Stimulated activated CD4-positive, alpha-beta T cell treated with anti-CD3 and anti-CD28 coated beads, Interleukin-12 subunit alpha, Interleukin-12 subunit beta, amount 100 ng/mL, for 48 hours (primary cell): ENCODE results near the gene TAF4B.
"Not testable (repeated sequence)": the region's sequence is repeated elsewhere in the genome, so short reads cannot be mapped to it uniquely, and the experiment has no call there.

Experiments
- DNase-seq, 3 donors: peaks; one replicate each; pipeline ENCODE4 v3.0.0-alpha.2; 2020; ENCODE audit warnings: low read depth in 2 of 3, low spot score in 1 of 3

TAF4B gene

DNA sequence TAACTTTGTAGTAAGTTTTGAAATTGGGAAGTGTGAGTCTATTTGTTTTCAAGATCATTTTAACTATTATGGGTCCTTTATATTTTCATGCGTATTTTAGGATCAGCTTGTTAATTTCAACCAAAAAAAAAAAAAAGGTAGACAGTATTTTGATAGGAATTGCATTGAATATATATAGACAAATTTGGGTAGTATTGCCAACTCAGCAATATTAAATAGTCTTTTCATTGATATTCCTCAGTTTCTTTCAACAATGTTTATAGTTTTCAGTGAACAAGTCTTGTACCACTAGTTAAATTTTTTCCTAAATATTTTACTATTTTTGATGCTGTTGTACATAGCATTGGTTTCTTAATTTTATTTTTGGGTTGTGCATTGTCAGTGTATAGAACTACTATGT lies 149.9 kb downstream of the TAF4B start:
- DNase-seq: no peak

DNA sequence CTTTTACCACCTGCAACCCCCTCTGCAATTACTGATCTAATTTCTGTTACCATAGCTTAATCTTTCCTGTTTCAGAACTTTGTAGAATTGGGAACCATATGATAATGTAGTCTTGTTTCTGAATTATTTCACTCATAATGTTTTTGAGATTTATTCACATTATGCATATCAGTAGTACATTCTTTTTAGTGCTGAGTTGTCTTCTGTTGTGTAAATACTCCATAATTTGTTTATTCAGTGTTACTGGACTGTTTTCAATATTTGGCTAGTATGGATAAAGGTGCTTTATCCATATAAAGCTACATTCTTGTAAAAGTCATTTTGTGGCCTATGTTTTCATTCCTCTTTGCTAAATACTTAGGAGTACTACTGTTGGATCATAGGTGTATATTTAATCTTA lies 152.5 kb downstream of the TAF4B start:
- DNase-seq: no peak

DNA sequence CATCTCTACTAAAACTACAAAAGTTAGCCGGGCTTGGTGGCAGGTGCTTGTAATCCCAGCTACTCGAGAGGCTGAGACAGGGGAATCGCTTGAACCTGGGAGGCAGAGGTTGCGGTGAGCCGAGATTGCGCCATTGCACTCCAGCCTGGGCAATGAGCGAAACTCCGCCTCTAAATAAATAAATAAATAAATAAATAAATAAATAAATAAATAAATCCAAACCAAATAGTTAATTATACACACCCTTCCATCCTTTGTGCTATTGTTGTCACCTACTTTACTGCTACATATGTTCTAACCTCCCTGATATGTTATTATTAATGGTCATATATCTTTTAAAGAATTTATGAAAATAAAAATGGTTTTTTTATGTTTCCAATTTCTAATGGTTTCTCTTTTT lies 155.3 kb downstream of the TAF4B start:
- not testable (repeated sequence) for DNase-seq

DNA sequence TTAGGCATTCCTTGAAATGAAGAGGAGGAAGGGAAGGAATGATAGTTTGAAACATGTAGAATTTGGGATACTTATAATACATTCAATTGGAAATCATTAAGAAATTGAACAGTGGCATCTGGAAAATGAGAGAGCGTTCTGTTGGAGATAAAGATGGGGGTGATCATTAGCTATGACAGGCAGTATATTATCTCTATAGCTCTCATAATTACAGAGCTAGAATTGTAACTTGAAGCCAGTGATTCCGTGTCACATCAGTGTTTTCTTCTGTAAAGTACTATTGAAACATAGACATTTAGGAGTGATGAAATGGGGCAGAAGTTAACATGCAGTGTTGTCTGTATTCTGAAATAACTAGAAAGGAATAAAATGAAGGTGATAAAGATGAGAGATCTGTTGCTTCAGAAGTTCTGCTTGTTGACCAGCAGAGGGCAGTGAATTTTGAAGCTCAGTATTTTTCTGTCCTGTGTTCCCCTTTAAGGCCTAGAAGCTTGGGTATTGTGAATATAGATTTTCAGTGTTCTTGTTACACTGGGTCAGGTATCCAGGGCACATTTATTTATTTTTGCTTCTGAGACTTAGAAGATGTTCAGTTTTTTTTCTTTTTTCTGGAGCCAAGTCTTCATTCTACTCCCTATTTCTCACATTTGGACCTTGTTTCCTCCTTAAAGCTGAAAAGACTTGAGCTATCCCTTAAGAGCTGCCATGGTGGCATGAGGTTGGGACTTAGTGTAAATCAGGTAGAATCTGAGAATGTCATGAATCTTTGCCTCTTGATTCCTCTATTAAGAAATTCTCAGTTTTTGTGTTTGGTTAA lies 157.4 kb downstream of the TAF4B start:
- DNase-seq: peak in 1 of 3 donors; percentile 12

DNA sequence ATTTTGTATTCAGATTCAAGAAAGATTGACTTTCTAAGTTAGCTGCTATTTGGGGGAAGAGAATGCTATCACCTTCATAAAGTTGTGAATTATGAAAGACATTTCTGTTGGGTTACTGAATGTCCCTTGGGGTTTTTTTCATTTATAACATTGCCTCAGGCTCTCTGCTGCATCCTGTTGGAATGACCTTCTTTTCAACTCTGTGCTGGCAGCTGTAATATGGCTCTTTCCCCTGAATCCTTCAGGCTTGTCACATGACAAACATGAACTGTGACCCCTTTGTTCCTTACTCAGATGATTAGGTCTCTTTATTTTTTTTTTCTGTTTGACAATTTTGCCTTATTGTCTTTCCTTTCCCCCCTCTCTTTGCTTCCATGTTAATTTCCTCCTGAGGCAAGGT lies 159.8 kb downstream of the TAF4B start:
- no peak for DNase-seq

DNA sequence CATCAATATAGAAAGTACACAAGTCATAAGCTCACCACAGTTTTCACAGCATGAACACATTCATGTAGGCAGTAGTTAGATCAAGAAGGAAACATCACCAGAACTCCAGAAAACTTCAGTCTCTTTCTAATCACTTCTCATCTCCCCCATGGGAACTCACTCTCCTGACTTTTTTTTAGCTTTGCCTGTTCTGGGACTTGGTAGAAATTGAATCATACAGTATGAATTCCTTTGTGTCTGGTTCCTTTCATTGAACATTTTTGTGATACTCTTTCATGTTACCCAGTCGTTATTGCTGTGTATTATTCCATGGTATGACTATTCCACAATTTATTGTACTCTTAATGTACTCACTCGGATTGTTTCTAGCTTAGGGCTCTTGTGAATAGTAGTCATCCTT lies 160.2 kb downstream of the TAF4B start:
- no peak for DNase-seq

DNA sequence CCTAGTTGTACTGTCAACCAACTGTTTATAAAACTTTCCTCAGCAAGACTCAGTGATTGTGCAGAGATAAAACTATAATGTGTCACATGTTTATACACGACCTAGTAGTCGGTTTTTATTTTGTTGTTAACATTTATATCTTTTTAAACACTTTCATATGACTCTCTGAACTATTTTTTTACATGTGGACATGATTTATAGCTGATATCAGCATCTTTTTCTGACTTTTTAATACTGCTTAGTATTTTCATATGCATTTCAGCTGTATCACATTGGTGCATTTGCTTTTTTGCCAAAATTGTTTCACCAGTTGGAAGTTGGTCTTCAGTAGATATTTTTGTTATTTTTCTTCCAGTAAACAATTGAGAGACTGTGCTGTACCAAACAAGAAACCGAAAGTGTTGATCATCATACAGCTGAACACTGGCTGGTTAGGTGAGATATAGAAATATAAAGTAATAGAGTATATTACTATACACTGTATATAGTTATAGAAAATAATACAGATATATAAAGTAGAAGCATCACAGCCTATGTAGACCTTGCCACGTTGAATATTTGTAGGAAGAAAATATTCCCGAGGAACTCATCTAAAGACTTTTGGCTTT lies 167.9 kb downstream of the TAF4B start:
- DNase-seq: no peak

DNA sequence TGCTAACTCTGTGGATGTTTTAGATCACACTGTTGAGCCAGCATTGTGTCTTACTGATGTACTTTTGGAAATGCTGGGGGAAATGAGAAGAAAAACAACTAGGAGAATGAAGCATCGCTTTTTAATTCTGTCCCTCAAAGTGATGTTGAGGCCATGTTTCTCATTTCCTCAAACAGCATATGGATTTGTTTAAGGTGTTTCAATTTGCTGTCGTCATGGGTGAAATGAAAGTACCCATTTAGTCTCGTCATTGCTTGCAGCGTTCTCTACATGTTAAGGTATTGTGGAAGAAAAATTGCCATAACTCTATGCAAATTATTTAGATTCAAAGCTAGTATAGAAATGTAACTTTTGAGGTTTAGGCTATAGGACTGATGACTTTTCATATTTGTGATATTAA lies 170.8 kb downstream of the TAF4B start:
- DNase-seq: no peak

DNA sequence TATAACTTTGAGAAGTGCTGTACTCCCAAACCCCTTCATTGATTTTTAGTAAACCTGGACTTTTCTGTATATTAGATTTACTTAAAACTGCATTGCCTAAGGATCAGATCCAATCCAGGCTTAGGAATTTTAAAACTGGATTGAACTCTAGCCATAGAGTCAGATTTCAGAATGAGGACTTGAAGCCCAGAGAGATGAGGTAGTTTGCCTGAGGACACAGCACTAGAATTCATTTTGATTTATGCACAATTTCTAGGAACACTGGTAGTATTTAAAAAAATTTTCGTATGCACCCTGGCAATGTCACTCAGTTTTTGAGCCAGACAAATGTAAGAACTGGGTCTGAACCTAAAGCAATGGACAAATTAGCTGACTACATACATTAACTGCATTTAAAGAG lies 177.2 kb downstream of the TAF4B start:
- DNase-seq: no peak

DNA sequence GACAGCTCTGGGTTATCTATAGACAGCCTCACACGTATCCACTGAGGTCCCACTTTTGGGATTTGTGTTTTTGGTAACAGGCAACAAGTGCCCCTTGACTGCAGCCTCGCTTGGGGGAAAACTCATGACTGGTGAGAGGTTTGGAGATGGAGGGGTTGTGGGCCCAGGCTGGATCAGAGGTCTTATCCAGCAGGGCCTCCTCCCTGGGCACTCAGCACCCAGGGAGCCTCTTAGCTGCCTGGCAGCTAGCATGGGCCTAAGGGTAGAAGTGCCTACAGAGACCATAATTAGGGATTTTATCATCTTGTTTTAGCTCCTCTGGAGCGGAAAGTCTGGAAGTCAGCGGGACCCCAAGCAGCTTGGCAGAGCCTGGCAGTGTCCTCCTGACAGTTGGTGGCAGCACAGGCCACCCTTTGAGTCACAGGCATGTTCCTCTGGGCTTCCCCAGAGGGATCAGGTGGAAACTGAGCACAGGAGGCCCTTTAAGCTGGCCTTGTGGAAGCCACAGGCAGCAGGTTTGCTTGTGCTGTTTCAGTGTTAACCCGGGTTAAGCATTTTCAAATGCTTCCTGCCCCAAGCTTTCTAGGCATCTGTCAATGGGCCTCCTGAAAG lies 179.1 kb downstream of the TAF4B start:
- no peak for DNase-seq

DNA sequence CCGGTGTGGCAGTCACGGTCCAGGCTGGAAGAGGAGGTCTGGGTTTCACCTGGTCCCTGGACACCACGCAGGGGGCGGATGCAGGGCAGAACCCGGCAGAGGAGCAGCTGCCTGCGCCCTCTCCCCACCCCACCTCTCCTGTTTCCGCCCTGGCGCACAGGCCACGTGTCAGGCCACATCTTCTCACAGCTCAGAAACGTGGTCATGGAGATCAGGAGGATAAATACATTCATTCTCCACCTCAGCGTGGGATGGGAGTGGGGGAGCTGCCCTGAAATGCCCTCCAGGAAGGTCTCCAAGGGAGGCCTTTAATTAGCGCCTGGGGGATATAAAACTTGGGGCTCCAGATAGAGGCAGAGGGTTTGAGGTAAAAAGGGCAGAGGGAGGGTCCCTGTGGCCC lies 180.1 kb downstream of the TAF4B start:
- DNase-seq: no peak

DNA sequence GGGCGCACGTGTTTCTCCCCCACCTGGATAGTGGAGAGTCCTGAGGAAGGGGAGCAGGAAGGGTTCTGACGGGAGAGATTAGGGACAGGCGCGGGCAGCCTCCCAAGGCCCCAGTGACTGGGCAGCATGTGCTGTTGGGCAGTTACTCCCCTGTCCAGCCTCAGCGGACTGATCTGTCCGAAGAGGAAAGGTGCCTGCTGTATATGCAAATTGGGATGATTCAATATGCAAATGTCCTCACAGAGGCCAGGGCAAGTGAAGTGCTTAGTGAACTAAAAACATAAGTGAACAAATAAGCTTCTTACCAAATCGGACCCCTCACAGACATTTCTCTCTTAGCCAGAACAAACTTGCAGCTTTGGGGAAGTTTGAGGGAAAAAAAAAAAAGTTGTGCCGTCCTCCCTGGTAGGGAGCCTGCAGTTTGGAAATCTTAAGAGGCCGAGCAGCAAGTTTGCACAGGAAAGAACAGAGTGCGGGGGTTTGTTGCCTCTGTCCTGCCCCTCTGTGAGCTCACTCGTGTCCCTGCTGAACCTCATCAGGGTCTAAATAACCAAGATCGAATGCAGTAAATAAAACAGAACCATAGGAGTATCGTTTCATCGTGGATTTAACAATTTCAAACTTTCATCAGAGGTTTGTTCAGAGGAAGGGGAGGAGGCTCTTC lies 180.7 kb downstream of the TAF4B start:
- no peak for DNase-seq

DNA sequence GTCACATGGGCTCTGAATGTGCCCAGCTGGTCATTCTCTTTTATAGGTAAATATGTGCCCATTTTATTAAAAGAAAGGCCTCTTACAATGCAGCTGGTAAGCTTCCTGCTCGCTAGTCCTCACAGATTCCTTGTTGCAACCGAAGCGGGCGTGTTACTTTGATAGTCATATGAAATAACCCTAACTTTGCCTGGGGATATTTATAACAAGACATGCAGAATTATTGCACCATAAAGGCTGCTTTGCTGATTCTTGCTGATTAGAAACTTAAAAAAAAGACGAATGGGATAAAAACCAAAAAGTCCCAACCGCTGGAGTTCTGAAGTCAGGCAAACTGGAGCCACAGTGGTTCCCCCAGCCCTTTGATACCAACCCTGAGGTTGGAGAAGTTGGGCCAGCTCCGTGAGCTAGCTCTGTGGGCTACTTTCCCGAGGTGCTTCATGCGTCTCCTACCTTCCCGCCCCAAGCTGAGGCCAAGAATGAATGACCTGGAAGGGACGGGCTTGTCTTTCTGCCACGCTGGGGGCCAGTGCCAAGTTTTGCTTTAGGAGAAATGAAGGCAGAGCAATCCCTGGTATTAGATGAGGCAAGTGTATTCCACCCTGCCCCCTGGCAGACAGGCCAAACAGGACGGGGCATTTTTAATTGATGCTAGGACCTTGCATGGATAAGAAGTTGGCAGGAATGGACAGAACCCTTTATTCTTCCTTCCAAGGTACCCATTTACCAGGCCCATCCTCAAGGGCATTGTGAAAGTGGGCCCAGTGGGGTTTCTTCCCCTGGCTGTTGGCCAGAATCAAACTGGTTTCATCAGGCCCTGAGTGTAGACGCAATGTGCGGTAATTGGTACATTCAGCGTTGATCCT lies 181.7 kb downstream of the TAF4B start:
- no peak for DNase-seq

DNA sequence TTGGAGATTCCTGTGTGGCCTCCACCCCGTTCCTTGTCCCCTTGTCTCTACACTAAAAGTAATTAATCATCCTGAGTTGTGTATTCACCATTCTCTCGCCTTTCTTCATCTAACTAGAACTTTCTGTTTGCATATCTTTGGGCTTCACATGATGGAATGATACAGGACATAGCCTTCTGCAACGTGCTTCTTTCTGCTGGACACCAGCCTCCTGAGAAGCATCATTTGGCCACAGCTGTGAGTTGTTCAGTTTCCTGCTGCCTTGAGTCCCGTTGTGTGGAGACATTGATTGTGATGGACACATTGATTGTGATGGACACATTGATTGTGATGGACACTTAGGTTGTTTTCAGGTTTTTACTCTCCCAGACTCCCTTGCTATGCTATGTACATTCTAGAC lies 182.8 kb downstream of the TAF4B start:
- no peak for DNase-seq

DNA sequence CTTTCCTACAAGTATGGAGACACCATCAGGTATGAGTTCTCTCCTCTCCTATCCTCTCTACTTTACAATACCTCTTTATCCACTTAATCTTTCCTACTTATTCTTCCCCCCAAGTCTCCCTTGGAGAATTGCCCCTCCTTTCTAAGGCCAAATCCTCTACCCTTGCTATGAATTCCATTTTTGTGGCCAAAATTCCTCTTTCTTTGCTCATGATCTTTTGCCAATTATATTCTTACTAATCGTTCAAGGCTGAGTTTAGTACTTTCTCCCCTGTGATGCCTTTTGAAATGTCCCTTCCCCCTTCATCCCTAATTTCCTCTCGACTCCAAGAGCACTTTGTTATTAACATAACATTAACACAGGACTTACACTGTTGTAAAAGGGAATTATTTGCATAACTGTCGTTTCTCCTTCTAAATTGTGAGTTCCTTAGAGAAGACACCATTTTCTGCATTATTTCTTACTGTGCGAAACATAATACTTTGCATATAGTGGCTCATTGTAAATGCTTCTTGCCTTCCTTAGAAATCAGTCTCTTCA lies 188.7 kb downstream of the TAF4B start:
- DNase-seq: no peak

DNA sequence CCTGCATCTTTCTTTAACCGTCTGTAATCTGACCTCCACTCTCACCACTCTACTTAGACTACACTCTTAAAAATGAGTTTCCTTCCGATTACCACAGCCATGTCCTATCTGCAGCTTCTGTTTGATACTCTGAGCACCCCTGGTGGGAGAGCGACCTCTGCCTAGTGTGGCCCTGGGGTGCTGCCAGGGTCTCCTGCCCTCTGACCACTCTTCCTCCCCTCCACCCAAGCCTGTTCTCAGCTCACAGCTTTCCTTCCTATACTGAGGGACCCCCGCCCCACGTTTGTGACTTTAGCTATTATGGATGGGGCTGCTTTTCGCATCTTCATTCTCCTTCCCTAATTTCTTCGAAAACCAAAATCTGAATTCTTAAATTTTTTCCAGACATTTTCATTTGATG lies 189.4 kb downstream of the TAF4B start:
- no peak for DNase-seq

DNA sequence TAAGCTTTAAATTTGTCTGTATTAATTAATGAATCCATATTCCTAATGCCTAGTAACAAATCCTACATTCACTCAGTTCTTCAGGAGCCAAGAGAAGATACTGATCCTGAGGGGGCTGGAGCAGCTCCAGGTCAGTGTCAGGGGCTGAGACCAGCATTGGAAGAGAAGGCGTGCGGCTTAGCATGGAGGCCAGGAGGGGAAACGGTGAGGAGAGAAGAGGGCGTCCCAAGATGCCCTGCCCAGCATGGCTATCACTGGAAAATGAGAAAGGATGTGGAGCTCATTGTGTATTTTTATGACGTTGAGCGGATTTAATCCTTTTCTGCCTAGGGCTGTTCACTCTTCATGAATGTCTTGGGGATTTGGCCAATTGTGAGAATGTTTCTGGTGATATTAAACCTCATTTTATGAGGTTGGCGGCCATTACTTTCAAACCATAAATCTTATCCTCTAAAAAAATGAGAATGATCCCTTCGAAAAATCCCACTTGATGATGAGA lies 190.5 kb downstream of the TAF4B start:
- no peak for DNase-seq

DNA sequence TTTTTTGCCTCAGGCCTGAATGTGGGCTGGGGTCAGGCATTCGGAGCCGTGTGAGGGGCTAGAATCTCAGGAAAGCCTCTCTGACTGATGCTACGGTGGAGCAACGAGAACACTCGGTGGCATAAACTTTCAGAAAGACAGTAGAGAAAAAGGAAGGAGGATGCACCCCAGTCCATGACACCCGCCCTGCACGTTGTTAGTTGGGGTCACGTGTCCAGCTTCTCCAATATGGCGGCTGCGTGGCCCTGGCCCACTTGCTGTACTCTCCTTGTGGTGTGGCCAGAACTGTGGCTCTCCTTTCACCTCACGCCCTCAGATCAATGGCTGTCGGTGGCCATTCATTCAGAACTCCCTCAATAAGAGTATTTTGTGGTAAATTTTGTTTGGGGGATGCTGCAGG lies 190.9 kb downstream of the TAF4B start:
- DNase-seq: no peak

DNA sequence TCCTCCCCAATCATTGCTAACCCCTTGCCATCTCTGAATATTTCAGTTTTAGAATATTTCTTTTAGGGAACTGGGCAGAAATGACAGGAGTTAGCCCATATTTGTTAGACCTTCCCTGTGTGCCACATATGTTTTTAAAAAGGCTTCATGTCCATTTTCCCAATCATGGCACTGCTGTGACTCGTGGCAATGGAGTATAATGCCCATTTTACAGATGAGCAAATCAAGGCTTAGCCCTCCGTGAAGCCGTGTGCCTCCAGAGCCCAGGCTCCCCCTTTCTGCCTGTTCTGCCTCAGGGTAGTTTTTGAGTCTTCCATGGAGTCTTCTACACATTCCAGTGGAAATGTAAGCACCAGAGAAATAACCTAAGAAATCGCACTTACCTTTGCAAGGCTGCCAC lies 192.0 kb downstream of the TAF4B start:
- no peak for DNase-seq

DNA sequence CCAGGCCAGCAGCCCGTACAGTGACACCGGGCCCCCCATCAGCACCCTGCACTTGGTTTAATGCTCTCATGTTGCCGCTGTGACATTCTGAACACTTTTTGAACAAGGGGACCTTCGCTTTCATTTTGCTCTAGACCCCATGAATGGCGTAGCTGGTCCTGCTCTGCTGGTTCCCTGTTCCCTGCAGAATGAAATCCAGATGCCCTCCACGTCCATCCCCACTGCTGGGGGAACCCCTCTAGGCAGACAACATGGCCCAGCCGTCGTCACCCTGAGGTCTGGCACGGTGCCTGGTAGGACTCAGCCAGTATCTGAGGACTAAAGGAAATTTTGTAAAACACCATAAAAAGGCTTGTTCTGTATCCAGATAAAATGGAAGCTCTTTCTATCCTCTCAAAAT lies 193.5 kb downstream of the TAF4B start:
- DNase-seq: no peak

DNA sequence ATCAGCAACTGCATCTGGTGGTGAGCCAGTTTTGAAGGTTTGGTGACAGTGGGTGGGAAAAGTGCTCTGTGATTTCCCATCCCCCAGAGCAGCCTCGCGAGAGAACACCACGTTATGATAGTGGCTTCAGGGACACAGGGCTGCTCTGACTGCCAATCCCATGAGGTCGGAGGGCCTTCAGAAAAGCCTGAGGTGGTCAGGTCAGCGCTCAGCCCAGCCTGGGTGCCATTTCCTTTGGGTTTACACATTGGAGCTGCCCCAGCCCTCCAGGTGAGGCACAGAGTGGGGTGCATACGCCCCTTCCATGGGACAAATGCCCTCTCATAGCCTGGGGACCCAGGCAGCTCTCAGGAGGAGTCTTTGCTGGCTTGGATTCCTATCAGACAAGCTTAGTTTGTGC lies 195.3 kb downstream of the TAF4B start:
- no peak for DNase-seq
